HuH-7 (cell line): Measurements from ENCODE around the gene TMEM267.
"Not testable (repeated sequence)": the region's sequence is repeated elsewhere in the genome, so short reads cannot be mapped to it uniquely, and the experiment has no call there.

Experiments
- DNase-seq: peaks from one replicate; pipeline ENCODE4 v3.0.0; 2011; ENCODE audit warnings: low spot score

Gene TMEM267

DNA sequence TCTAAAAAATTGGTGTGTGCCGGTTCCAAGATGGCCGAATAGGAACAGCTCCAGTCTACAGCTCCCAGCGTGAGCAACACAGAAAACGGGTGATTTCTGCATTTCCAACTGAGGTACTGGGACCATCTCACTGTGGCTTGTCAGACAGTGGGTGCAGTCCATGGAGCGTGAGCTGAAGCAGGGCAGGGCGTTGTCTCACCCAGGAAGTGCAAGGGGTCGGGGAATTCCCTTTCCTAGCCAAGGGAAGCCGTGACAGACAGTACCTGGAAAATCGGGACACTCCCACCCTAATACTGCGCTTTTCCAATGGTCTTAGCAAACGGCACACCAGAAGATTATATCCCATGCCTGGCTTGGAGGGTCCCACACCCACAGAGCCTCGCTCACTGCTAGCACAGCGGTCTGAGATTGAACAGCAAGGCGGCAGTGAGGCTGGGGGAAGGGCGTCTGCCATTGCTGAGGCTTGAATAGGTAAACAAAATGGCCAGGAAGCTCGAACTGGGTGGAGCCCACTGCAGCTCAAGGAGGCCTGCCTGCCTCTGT lies 81.1 kb downstream of the TMEM267 start:
- DNase-seq = not testable (repeated sequence)

DNA sequence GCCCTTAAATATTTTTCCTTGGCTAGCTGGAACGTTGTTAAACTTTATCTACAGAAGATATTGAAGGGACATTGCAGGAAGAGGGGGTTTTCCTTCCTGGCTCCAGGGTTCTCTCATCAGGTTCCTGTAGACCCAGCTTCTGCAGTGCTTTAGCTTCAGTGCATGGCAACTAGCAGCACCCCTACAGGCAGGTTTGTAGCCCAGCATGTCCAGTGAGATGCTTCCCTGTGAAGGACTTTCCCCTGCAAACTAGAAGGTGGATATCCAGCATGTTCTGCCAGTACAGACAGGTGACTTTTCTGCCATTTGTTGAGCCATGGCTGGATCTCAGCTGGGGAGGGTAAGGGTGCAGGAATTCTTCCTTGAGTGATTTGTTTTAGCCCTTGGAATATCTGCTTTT lies 81.8 kb downstream of the TMEM267 start:
- peak; percentile 84 for DNase-seq

DNA sequence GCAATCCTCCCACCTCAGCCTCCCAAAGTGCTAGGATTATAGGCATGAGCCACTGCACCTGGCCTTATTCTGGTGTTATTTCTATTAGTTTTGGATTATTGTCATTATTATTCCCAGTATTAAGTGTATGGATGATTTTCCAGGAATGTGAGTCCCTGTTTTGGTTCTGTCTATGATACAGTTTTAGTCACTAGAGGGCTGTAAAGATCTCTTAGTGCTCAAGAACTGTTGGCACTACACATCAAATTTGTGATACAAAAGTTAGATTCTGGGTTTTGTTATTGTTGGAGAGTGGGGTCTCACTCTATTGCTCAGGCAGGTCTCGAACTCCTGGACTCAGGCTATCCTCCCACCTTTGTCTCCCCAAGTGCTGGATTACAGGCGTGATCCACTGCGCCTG lies 83.6 kb downstream of the TMEM267 start:
- DNase-seq = peak; percentile 53

DNA sequence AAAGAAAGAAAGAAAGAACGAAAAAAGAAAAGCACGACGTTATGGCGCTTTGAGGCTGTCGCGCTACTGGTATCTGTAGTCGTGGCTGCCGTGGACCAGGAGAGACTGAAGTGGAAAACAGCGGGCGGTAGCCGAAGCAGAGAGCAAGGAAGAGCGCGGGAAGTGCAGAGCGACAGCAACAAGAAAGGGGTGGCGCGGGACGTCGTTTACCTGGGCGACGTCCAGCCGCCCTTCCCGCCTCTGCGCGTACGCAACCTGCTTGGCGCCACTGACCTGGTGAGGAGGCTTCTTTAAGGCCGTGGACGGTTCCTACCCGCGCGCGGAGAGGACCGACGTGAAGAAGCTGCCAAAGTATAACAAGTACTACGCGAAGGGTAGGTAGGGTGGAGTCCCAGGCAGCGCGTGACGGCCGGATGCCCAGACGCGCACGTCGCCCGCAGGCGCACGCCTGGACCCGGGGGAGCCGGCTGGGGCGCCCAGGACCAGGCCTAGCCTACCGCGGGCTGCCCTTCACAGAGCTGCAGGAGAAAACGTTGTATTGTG lies 86.8 kb downstream of the TMEM267 start:
- no peak for DNase-seq
